CD14-positive monocyte (primary cell): Measurements from ENCODE around the gene MICU1. TPM values are rescaled to one million over a fixed set of nuclear protein-coding genes. Genes with fewer than 3 reads are reported as not detected.
"Not testable (repeated sequence)": the region's sequence is repeated elsewhere in the genome, so short reads cannot be mapped to it uniquely, and the experiment has no call there.

Experiments
- DNase-seq, 3 donors: peaks; one replicate each; pipeline ENCODE4 v3.0.0-alpha.2; 2011 to 2022
- H2AFZ ChIP-seq: 2 replicates; pipeline ENCODE4 v1.6.0; 2012; ENCODE audit warnings: mild to moderate bottlenecking, low read depth, low read length, inconsistent platforms; ENCODE audit not compliant: insufficient read depth, poor library complexity, severe bottlenecking
- H3K27ac ChIP-seq, 2 donors: 1 replicate in 1 of 2; 2 replicates in 1 of 2; pipeline ENCODE4 v1.5.1; 2012 to 2013; ENCODE audit warnings: low read length in 2 of 2, control low read depth in 1 of 2, inconsistent platforms in 1 of 2, low read depth in 1 of 2, mild to moderate bottlenecking in 1 of 2
- H3K27me3 ChIP-seq, 2 donors: one replicate each; pipeline versions ENCODE4 v1.6.0 to v1.6.1; 2011 to 2013; ENCODE audit warnings: low read length in 2 of 2; ENCODE audit not compliant: control insufficient read depth in 2 of 2, insufficient read depth in 2 of 2
- H3K36me3 ChIP-seq, 2 donors: replicated peaks in 1 of 2; 1 replicate in 1 of 2; 2 replicates in 1 of 2; pipeline versions ENCODE4 v1.5.1 to v1.6.1; 2012 to 2013; ENCODE audit warnings: low read length in 2 of 2, control low read depth in 1 of 2, inconsistent platforms in 1 of 2, mild to moderate bottlenecking in 1 of 2; ENCODE audit not compliant: insufficient read depth in 2 of 2, control insufficient read depth in 1 of 2
- H3K4me1 ChIP-seq, 2 donors: 1 replicate in 1 of 2; 2 replicates in 1 of 2; pipeline versions ENCODE4 v1.5.1 to v1.6.1; 2012 to 2013; ENCODE audit warnings: low read length in 2 of 2, control low read depth in 1 of 2, inconsistent platforms in 1 of 2, mild to moderate bottlenecking in 1 of 2, moderate library complexity in 1 of 2; ENCODE audit not compliant: insufficient read depth in 2 of 2, control insufficient read depth in 1 of 2
- H3K4me2 ChIP-seq: replicated peaks from 2 replicates; pipeline ENCODE3; 2012; ENCODE audit warnings: low read length, moderate library complexity, mild to moderate bottlenecking; ENCODE audit not compliant: poor library complexity, severe bottlenecking; ENCODE audit errors: extremely low read depth
- H3K4me3 ChIP-seq, 3 experiments: fragments of 200-600 bp in 1 of 3; sonication (generic) in 1 of 3; replicated peaks in 1 of 3; 1 replicate in 2 of 3; 2 replicates in 1 of 3; pipeline ENCODE4 v1.5.1; 2011 to 2013; ENCODE audit warnings: low read length in 3 of 3, mild to moderate bottlenecking in 3 of 3, control low read depth in 2 of 3, low read depth in 2 of 3, inconsistent platforms in 1 of 3, moderate library complexity in 1 of 3
- H3K79me2 ChIP-seq: 2 replicates; pipeline ENCODE4 v1.6.0; 2012; ENCODE audit warnings: mild to moderate bottlenecking, control low read depth, inconsistent platforms, low read length, moderate library complexity; ENCODE audit not compliant: insufficient read depth
- H3K9ac ChIP-seq: 2 replicates; pipeline ENCODE4 v1.6.0; 2017; ENCODE audit warnings: low read length, mild to moderate bottlenecking; ENCODE audit not compliant: insufficient read depth, poor library complexity, severe bottlenecking
- H3K9me3 ChIP-seq, 2 donors: replicated peaks in 1 of 2; 1 replicate in 1 of 2; 2 replicates in 1 of 2; pipeline versions ENCODE4 v1.5.1 to v1.6.1; 2012 to 2013; ENCODE audit warnings: low read length in 2 of 2, control low read depth in 1 of 2; ENCODE audit not compliant: control insufficient read depth in 1 of 2, insufficient read depth in 1 of 2
- H4K20me1 ChIP-seq: 2 replicates; pipeline ENCODE4 v1.6.0; 2012; ENCODE audit warnings: mild to moderate bottlenecking, low read length, control low read depth, moderate library complexity; ENCODE audit not compliant: insufficient read depth
- H3K27ac Mint-ChIP-seq, 7 donors: one replicate each; pipeline ENCODE4 v1.8.0; 2020; ENCODE audit warnings: mild to moderate bottlenecking in 7 of 7, mixed read lengths in 7 of 7, moderate library complexity in 6 of 7, inconsistent platforms in 2 of 7
- H3K27me3 Mint-ChIP-seq, 3 donors: one replicate each; pipeline ENCODE4 v1.8.0; 2021 to 2022; ENCODE audit warnings: low read depth in 3 of 3, mild to moderate bottlenecking in 3 of 3, mixed read lengths in 3 of 3, moderate library complexity in 3 of 3, inconsistent platforms in 1 of 3
- H3K36me3 Mint-ChIP-seq, 2 donors: one replicate each; pipeline ENCODE4 v1.8.0; 2020; ENCODE audit warnings: mixed read lengths in 2 of 2, inconsistent platforms in 1 of 2, mild to moderate bottlenecking in 1 of 2
- H3K4me1 Mint-ChIP-seq: one replicate; pipeline ENCODE4 v1.8.0; 2020; ENCODE audit warnings: mild to moderate bottlenecking, mixed read lengths
- H3K4me3 Mint-ChIP-seq, 2 donors: one replicate each; pipeline ENCODE4 v1.8.0; 2020; ENCODE audit warnings: mild to moderate bottlenecking in 2 of 2, mixed read lengths in 2 of 2, moderate library complexity in 1 of 2
- H3K9me3 Mint-ChIP-seq, 7 donors: one replicate each; pipeline ENCODE4 v1.8.0; 2020 to 2022; ENCODE audit warnings: mixed read lengths in 7 of 7, mild to moderate bottlenecking in 6 of 7, moderate library complexity in 6 of 7, inconsistent platforms in 2 of 7
- CTCF ChIP-seq: fragments of 200-600 bp; IDR thresholded peaks from one replicate; pipeline ENCODE4 v1.8.0; 2022; ENCODE audit warnings: antibody characterized with exemption, mild to moderate bottlenecking
- WGBS: methylation state at CpG from one replicate; pipeline ENCODE4 v1.1.5; 2013; ENCODE audit warnings: missing lambda C conversion rate; ENCODE audit not compliant: insufficient coverage; 5-methylcytosine and 5-hydroxymethylcytosine counted together
- intact Hi-C, 2 donors: fragments of 100-400 bp; cut with micrococcal nuclease; formaldehyde crosslinking; loops; one replicate each; pipeline versions ENCODE4 v1.15.0 to v1.15.1; 2023
- polyA plus RNA-seq, 3 donors: library from polyadenylated mRNA; depleted of rRNA in 1 of 3; unstranded in 2 of 3; stranded (reverse) in 1 of 3; fragments of 300-500 nt in 2 of 3; fragments of >200 nt in 1 of 3; fragmentation: Illumina TruSeq in 2 of 3; gene quantifications; 1 replicate in 2 of 3; 2 replicates in 1 of 3; pipeline ENCODE4 v1.2.3, GENCODE V29; 2012 to 2021

The MICU1 gene
- polyA plus RNA-seq, 3 donors = 51.1 to 76.4 (median 51.7) TPM

GRCh38 chr10:72328045-72328828, 297.6 kb downstream of the MICU1 start:
- 36% methylated on average over 8 of the region's 14 CpGs for WGBS
- DNase-seq = peak in 1 of 3 donors; percentile 30
- Histone ChIP-seq H2AFZ (no peak overlapping the region), H3K79me2 (no peaks in the 10 kb centered on the region), H3K27ac (no peak overlapping the region), H3K4me2 (no peak overlapping the region), H3K36me3 (no peaks in the 10 kb centered on the region), H3K9ac (no peak overlapping the region), H3K4me1 (peaks cover 76% of the 10 kb centered on the region in 2 donors), H4K20me1 (no peaks in the 10 kb centered on the region), H3K4me3 (no peak overlapping the region), H3K9me3 (no peaks in the 10 kb centered on the region), H3K27me3 (no peaks in the 10 kb centered on the region)
- Mint-ChIP-seq H3K27me3 (peaks cover 0 to 11% (median 5%) of the 10 kb centered on the region in 3 donors), H3K4me3 (no peak overlapping the region), H3K9me3 (peaks cover 0 to 8% (median 0%) of the 10 kb centered on the region in 7 donors), H3K36me3 (peaks cover under 1 to 6% of the 10 kb centered on the region in 2 donors), H3K4me1 (peaks cover 81% of the 10 kb centered on the region), H3K27ac (peak overlapping the region in 1 of 7 donors; percentile 30)
- peak; percentile 34 for TF ChIP-seq CTCF
- intact Hi-C loops = no loop called here

- peaks cover 82% of the 10 kb centered on the region for H3K4me1 Mint-ChIP-seq
- H3K9ac ChIP-seq, H3K36me3 Mint-ChIP-seq, intact Hi-C loops, H3K4me2 ChIP-seq, H3K79me2 ChIP-seq, H3K9me3 Mint-ChIP-seq, H4K20me1 ChIP-seq, H3K27ac ChIP-seq, H3K36me3 ChIP-seq, H3K9me3 ChIP-seq, H3K27me3 ChIP-seq, H3K4me3 ChIP-seq: not testable (repeated sequence)
- 64% methylated on average over 19 of the region's 32 CpGs for WGBS
- H3K4me3 Mint-ChIP-seq = peak overlapping the region; percentile 61 to 85
- DNase-seq = peak in 1 of 3 donors; percentile 35
- H3K27ac Mint-ChIP-seq = peak overlapping the region in 2 of 7 donors; percentile 20 to 87
- H3K27me3 Mint-ChIP-seq = peaks cover 0 to 11% (median 5%) of the 10 kb centered on the region in 3 donors
- Histone ChIP-seq H3K4me1 (peaks cover 76% of the 10 kb centered on the region in 2 donors), H2AFZ (peak overlapping the region; percentile 13)
These were observed 298.9 kb downstream of the MICU1 start for GRCh38 chr10:72326665-72327603.

GRCh38 chr10:72325243-72326175, 300.4 kb downstream of the MICU1 start:
- H3K27ac ChIP-seq, H3K9ac ChIP-seq, H3K36me3 ChIP-seq, H2AFZ ChIP-seq, H3K27me3 ChIP-seq, DNase-seq, H3K9me3 ChIP-seq, H3K27ac Mint-ChIP-seq, H3K4me3 ChIP-seq, intact Hi-C loops, H4K20me1 ChIP-seq, H3K36me3 Mint-ChIP-seq, H3K4me3 Mint-ChIP-seq, H3K9me3 Mint-ChIP-seq, H3K4me2 ChIP-seq, H3K79me2 ChIP-seq: not testable (repeated sequence)
- peaks cover 76% of the 10 kb centered on the region in 2 donors for H3K4me1 ChIP-seq
- WGBS = 94% methylated on average over 20 of the region's 49 CpGs
- Mint-ChIP-seq H3K4me1 (peaks cover 80% of the 10 kb centered on the region), H3K27me3 (peaks cover 0 to 10% (median 5%) of the 10 kb centered on the region in 3 donors)
